Measurements from ENCODE around the gene SEMA3D. TPM values are rescaled to one million over a fixed set of nuclear protein-coding genes. Genes with fewer than 3 reads are reported as not detected.

The SEMA3D gene
- total and polyA plus RNA-seq, 2 of the 13 experiments (the other 11 are each of a cell fraction or from before 2014, with no cell fraction given), result 0.07 TPM; not detected in 1

DNA sequence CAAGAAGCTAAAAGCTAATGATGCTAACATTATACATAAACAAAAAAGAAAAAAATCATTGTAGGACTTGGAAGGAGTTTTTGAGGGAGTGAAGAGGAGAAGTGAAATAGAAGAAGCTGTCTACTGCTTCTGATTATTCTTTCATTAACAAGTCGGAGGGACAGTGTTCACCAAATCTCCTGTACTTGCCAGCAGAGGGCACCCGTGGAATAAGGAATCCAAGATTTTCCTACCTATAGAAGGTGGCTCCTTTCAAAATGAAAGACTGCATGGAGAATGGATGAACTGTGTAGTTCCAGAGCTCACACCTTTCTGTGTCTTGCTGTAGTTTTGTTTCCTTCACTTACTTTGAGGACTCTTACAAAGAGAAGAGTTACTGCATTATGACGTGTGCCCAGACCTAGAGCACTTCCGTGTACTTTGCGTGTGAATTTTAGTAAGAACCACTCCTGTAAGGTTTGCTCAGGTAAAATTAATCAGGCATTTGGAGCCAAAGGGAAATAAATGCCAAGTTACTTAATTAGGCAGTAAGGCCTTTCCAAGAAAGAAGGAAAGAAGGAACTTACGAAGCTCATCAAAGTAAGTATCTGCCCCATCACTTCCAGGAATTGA lies 145.1 kb downstream of the SEMA3D start (continued):
- TF ChIP-seq NFYB (CRISPR knock-in tag; IDR thresholded peaks at IDR 0.05), result no peak
- TF ChIP-seq, protein P1, sequence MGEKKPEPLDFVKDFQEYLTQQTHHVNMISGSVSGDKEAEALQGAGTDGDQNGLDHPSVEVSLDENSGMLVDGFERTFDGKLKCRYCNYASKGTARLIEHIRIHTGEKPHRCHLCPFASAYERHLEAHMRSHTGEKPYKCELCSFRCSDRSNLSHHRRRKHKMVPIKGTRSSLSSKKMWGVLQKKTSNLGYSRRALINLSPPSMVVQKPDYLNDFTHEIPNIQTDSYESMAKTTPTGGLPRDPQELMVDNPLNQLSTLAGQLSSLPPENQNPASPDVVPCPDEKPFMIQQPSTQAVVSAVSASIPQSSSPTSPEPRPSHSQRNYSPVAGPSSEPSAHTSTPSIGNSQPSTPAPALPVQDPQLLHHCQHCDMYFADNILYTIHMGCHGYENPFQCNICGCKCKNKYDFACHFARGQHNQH (CRISPR knock-in tag; IDR thresholded peaks at IDR 0.05), result no peak
- TF ChIP-seq, protein P2, sequence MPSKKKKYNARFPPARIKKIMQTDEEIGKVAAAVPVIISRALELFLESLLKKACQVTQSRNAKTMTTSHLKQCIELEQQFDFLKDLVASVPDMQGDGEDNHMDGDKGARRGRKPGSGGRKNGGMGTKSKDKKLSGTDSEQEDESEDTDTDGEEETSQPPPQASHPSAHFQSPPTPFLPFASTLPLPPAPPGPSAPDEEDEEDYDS (CRISPR knock-in tag; IDR thresholded peaks at IDR 0.05), result no peak
- TF ChIP-seq RORA (CRISPR knock-in tag; IDR thresholded peaks at IDR 0.05), result no peak
- TF ChIP-seq, protein P3, sequence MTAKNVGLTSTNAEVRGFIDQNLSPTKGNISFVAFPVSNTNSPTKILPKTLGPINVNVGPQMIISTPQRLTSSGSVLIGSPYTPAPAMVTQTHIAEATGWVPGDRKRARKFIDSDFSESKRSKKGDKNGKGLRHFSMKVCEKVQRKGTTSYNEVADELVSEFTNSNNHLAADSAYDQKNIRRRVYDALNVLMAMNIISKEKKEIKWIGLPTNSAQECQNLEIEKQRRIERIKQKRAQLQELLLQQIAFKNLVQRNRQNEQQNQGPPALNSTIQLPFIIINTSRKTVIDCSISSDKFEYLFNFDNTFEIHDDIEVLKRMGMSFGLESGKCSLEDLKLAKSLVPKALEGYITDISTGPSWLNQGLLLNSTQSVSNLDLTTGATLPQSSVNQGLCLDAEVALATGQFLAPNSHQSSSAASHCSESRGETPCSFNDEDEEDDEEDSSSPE (CRISPR knock-in tag; IDR thresholded peaks at IDR 0.05), result no peak
- no peak for TF ChIP-seq NRL (CRISPR knock-in tag; IDR thresholded peaks at IDR 0.05; ENCODE audit: borderline replicate concordance)
- TF ChIP-seq RAD21 (CRISPR knock-in tag; IDR thresholded peaks at IDR 0.05), result peak; percentile 70

DNA sequence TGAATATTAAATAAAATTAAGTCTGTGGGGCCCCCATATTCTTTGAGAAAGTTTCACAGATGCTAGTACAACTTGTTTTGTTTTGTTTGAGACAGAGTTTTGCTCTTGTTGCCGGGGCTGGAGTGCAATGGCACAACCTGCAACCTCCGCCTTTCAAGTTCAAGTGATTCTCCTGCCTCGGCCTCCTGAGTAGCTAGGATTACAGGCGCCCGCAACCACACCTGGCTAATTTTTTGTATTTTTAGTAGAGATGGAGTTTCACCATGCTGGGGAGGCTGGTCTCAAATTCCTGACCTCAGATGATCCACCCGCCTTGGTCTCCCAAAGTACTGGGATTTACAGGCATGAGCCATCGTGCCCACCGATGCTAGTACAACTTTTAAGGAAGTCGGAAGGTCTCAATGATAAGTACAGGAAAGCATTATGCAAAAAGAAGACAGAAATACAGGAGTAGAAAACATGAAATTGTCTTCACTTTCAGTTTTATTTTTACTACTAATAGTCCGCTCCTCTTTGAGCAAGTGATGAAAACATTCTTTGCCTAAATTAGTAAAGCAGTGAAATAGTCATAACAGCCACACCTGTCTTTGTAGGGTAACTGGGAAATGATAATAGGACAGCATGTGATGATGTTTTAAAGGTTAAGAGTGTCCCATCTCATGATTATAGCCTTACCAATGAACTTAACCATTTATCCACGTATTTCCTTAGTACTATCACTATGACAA lies 147.5 kb downstream of the SEMA3D start:
- CTCF ChIA-PET (ENCODE audit: low intra/inter-chr PET ratio, low total read pairs), result no interaction called here
- TF ChIP-seq, protein P4, sequence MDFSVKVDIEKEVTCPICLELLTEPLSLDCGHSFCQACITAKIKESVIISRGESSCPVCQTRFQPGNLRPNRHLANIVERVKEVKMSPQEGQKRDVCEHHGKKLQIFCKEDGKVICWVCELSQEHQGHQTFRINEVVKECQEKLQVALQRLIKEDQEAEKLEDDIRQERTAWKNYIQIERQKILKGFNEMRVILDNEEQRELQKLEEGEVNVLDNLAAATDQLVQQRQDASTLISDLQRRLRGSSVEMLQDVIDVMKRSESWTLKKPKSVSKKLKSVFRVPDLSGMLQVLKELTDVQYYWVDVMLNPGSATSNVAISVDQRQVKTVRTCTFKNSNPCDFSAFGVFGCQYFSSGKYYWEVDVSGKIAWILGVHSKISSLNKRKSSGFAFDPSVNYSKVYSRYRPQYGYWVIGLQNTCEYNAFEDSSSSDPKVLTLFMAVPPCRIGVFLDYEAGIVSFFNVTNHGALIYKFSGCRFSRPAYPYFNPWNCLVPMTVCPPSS (IDR thresholded peaks at IDR 0.05), result no peak
- TF ChIP-seq ZNF557 (CRISPR knock-in tag; IDR thresholded peaks at IDR 0.05) (no peak), RAD51 (IDR thresholded peaks at IDR 0.05; ENCODE audit: borderline replicate concordance) (no peak), GABPA (IDR thresholded peaks at IDR 0.05; ENCODE audit: low read depth, low read length) (no peak), GABPA (CRISPR knock-in tag; IDR thresholded peaks at IDR 0.05; ENCODE audit: low read depth) (no peak), KLF13 (CRISPR knock-in tag; IDR thresholded peaks at IDR 0.05) (no peak), GTF3A (CRISPR knock-in tag; conservative IDR thresholded peaks at IDR 0.05) (no peak), CREB1 (IDR thresholded peaks at IDR 0.05) (no peak), CREB1 (CRISPR knock-in tag; IDR thresholded peaks at IDR 0.05) (no peak)
- TF ChIP-seq, protein P5, sequence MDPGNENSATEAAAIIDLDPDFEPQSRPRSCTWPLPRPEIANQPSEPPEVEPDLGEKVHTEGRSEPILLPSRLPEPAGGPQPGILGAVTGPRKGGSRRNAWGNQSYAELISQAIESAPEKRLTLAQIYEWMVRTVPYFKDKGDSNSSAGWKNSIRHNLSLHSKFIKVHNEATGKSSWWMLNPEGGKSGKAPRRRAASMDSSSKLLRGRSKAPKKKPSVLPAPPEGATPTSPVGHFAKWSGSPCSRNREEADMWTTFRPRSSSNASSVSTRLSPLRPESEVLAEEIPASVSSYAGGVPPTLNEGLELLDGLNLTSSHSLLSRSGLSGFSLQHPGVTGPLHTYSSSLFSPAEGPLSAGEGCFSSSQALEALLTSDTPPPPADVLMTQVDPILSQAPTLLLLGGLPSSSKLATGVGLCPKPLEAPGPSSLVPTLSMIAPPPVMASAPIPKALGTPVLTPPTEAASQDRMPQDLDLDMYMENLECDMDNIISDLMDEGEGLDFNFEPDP (CRISPR knock-in tag; conservative IDR thresholded peaks at IDR 0.05), result no peak

More for the DNA sequence above, 147.5 kb downstream of the SEMA3D start:
- DNase-seq (ENCODE audit: low spot score) (no peak), ATAC-seq (no peak), FAIRE-seq (no peak)
- Histone ChIP-seq H3K4me3 (replicated peaks in 1 of 3; ENCODE audit: insufficient read depth in 1 of 3, low read depth in 2 of 3, low read length in 3 of 3) (no peak overlapping the region), H3K4me2 (ENCODE audit: low read depth, low read length) (no peak overlapping the region), H4K20me1 (ENCODE audit: insufficient read depth, low read length) (no peaks in the 10 kb centered on the region), H3K9ac (ENCODE audit: insufficient read depth, low read depth, low read length) (no peak overlapping the region), H3K27me3 (ENCODE audit: control insufficient read depth in 1 of 2, insufficient read depth in 2 of 2, low read length in 2 of 2) (no peaks in the 10 kb centered on the region), H3K4me1 (ENCODE audit: insufficient read depth, low read length) (no peaks in the 10 kb centered on the region), H3K36me3 (replicated peaks in 1 of 2; ENCODE audit: control insufficient read depth in 1 of 2, insufficient read depth in 2 of 2, low read length in 2 of 2) (no peaks in the 10 kb centered on the region), H2AFZ (ENCODE audit: low read length) (no peak overlapping the region), H3K9me3 (ENCODE audit: low read length) (no peaks in the 10 kb centered on the region), H3K79me2 (ENCODE audit: insufficient read depth, low read length) (no peaks in the 10 kb centered on the region), H3K27ac (ENCODE audit: extremely low read length, insufficient read depth, low read length) (no peak overlapping the region)
- BruUV-seq (replicated peaks), result no TSS peak
- POLR2A ChIA-PET, result no interaction called here
- intact Hi-C loops (cut with micrococcal nuclease; ENCODE audit: unreplicated experiment), result no loop called here
- WGBS (ENCODE audit: low lambda C conversion rate), result 1% methylated on average over 11 of the region's 11 CpGs
- in situ Hi-C loops (cut with HindIII; ENCODE audit: extremely low pct_ligation_motif_present, low pct_unique_long_range_greater_than_20kb), result loop anchor here (10.0 kb wide), 2 partner anchors 715 to 815 kb away; no protein-coding TSS in a partner anchor
